Hepatocyte (in vitro differentiated cells): ENCODE measurements around the gene EYS. TPM values are rescaled to one million over a fixed set of nuclear protein-coding genes. Genes with fewer than 3 reads are reported as not detected.

Experiments
- DNase-seq: peaks from one replicate; pipeline ENCODE4 v3.0.0-alpha.2; 2016; ENCODE audit warnings: low spot score
- H2AFZ ChIP-seq: fragments of 200-600 bp; sonication (generic); 2 replicates; pipeline ENCODE4 v1.6.0; 2016; ENCODE audit warnings: antibody characterized with exemption, mild to moderate bottlenecking
- H3K27ac ChIP-seq: fragments of 200-600 bp; sonication (generic); 2 replicates; pipeline ENCODE4 v1.5.1; 2016; ENCODE audit warnings: mild to moderate bottlenecking
- H3K27me3 ChIP-seq: fragments of 200-600 bp; sonication (generic); 2 replicates; pipeline ENCODE4 v1.6.1; 2016
- H3K36me3 ChIP-seq: fragments of 200-600 bp; sonication (generic); replicated peaks from 2 replicates; pipeline ENCODE4 v1.5.1; 2016; ENCODE audit warnings: low read depth; ENCODE audit not compliant: insufficient read depth
- H3K4me1 ChIP-seq: fragments of 200-600 bp; sonication (generic); 2 replicates; pipeline ENCODE4 v1.5.1; 2016; ENCODE audit warnings: mild to moderate bottlenecking, moderate library complexity; ENCODE audit not compliant: insufficient read depth
- H3K4me2 ChIP-seq: fragments of 200-600 bp; sonication (generic); 2 replicates; pipeline ENCODE4 v1.6.0; 2016
- H3K4me3 ChIP-seq: fragments of 200-600 bp; sonication (generic); 2 replicates; pipeline ENCODE4 v1.5.1; 2016; ENCODE audit warnings: mild to moderate bottlenecking
- H3K79me2 ChIP-seq: fragments of 200-600 bp; sonication (generic); 2 replicates; pipeline ENCODE4 v1.6.0; 2017; ENCODE audit warnings: mild to moderate bottlenecking
- H3K9me2 ChIP-seq: fragments of 200-600 bp; sonication (generic); replicated peaks from 2 replicates; pipeline ENCODE4 v1.6.0; 2017; ENCODE audit warnings: mild to moderate bottlenecking; ENCODE audit not compliant: insufficient read depth
- H3K9me3 ChIP-seq: fragments of 200-600 bp; sonication (generic); 2 replicates; pipeline ENCODE4 v1.5.1; 2016; ENCODE audit warnings: low read depth, mild to moderate bottlenecking
- H4K20me1 ChIP-seq: fragments of 200-600 bp; sonication (generic); 2 replicates; pipeline ENCODE4 v1.6.0; 2016; ENCODE audit warnings: mild to moderate bottlenecking; ENCODE audit not compliant: insufficient read depth, poor library complexity, severe bottlenecking
- EZH2 ChIP-seq: fragments of 200-600 bp; sonication (generic); IDR thresholded peaks from 2 replicates; pipeline ENCODE4 v1.6.1; 2016; ENCODE audit warnings: antibody characterized with exemption, mild to moderate bottlenecking, borderline replicate concordance
- EZH2phosphoT487 ChIP-seq: fragments of 200-600 bp; sonication (generic); IDR thresholded peaks from one replicate; pipeline ENCODE4 v1.6.1; 2018; ENCODE audit warnings: antibody characterized with exemption, mild to moderate bottlenecking, low read depth, moderate library complexity; ENCODE audit not compliant: unreplicated experiment, severe bottlenecking
- WGBS: methylation state at CpG from one replicate; pipeline ENCODE4 v1.1.6; 2016; ENCODE audit warnings: low lambda C conversion rate; ENCODE audit errors: missing lambda C conversion rate; 5-methylcytosine and 5-hydroxymethylcytosine counted together
- polyA plus RNA-seq: library from polyadenylated mRNA; unstranded; fragments of >200 nt; fragmentation: Nextera tagmentation; extraction: Ambion mirVana; gene quantifications from 2 replicates; pipeline ENCODE4 v1.2.1, GENCODE V29; 2016
- total RNA-seq: library from RNA; depleted of rRNA; stranded (reverse); fragments of >200 nt; gene quantifications from 2 replicates; pipeline ENCODE4 v1.2.3, GENCODE V29; 2014
- TF ChIP-seq, protein P1 (sequence below): fragments of 200-600 bp; sonication (generic); IDR thresholded peaks from 2 replicates; pipeline ENCODE4 v1.5.1; 2016; ENCODE audit warnings: antibody characterized with exemption, mild to moderate bottlenecking; ENCODE audit not compliant: poor library complexity

Gene EYS
- total and polyA plus RNA-seq, 2 experiments from 2014 or later = 0.57 to 0.68 TPM

- WGBS = 81% methylated on average over 1 of the region's 1 CpG
- no peak overlapping the region for H2AFZ ChIP-seq
- H3K4me2 ChIP-seq = no peak overlapping the region
- no peak overlapping the region for H3K4me3 ChIP-seq
- H3K27ac ChIP-seq = no peak overlapping the region
- no peak for DNase-seq
- no peaks in the 10 kb centered on the region for H3K79me2 ChIP-seq
- H3K9me2 ChIP-seq = no peaks in the 10 kb centered on the region
- no peaks in the 10 kb centered on the region for H3K9me3 ChIP-seq
- H3K36me3 ChIP-seq = no peaks in the 10 kb centered on the region
- no peaks in the 10 kb centered on the region for H3K4me1 ChIP-seq
- TF ChIP-seq, protein P1, sequence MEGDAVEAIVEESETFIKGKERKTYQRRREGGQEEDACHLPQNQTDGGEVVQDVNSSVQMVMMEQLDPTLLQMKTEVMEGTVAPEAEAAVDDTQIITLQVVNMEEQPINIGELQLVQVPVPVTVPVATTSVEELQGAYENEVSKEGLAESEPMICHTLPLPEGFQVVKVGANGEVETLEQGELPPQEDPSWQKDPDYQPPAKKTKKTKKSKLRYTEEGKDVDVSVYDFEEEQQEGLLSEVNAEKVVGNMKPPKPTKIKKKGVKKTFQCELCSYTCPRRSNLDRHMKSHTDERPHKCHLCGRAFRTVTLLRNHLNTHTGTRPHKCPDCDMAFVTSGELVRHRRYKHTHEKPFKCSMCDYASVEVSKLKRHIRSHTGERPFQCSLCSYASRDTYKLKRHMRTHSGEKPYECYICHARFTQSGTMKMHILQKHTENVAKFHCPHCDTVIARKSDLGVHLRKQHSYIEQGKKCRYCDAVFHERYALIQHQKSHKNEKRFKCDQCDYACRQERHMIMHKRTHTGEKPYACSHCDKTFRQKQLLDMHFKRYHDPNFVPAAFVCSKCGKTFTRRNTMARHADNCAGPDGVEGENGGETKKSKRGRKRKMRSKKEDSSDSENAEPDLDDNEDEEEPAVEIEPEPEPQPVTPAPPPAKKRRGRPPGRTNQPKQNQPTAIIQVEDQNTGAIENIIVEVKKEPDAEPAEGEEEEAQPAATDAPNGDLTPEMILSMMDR = no peak
- TF ChIP-seq EZH2phosphoT487 (no peak), EZH2 (no peak)
- no peaks in the 10 kb centered on the region for H4K20me1 ChIP-seq
- H3K27me3 ChIP-seq = no peaks in the 10 kb centered on the region
Observed at GRCh38 chr6:63997734-63998133, 1709.3 kb downstream of the EYS start.

- Histone ChIP-seq H3K9me3 (no peaks in the 10 kb centered on the region), H3K4me3 (no peak overlapping the region), H4K20me1 (no peaks in the 10 kb centered on the region), H3K9me2 (no peaks in the 10 kb centered on the region), H3K27ac (no peak overlapping the region), H3K79me2 (no peaks in the 10 kb centered on the region), H3K4me2 (no peak overlapping the region), H3K27me3 (no peaks in the 10 kb centered on the region), H3K4me1 (no peaks in the 10 kb centered on the region), H3K36me3 (no peaks in the 10 kb centered on the region), H2AFZ (no peak overlapping the region)
- WGBS = 92% methylated on average over 4 of the region's 4 CpGs
- TF ChIP-seq EZH2phosphoT487 (no peak), EZH2 (no peak)
- TF ChIP-seq, protein P1 = no peak
- no peak for DNase-seq
Observed at GRCh38 chr6:63997221-63997620, 1709.8 kb downstream of the EYS start.

GRCh38 chr6:63985223-63985622, 1721.8 kb downstream of the EYS start:
- no peak for TF ChIP-seq EZH2phosphoT487
- no peak for TF ChIP-seq EZH2
- TF ChIP-seq, protein P1 = no peak
- Histone ChIP-seq H3K9me3 (no peaks in the 10 kb centered on the region), H3K9me2 (no peaks in the 10 kb centered on the region), H4K20me1 (no peaks in the 10 kb centered on the region), H3K4me2 (no peak overlapping the region), H3K4me1 (no peaks in the 10 kb centered on the region), H3K27ac (no peak overlapping the region), H3K4me3 (no peak overlapping the region), H3K79me2 (no peaks in the 10 kb centered on the region), H2AFZ (no peak overlapping the region), H3K27me3 (no peaks in the 10 kb centered on the region), H3K36me3 (no peaks in the 10 kb centered on the region)
- no peak for DNase-seq
- WGBS = 98% methylated on average over 3 of the region's 3 CpGs

DNA sequence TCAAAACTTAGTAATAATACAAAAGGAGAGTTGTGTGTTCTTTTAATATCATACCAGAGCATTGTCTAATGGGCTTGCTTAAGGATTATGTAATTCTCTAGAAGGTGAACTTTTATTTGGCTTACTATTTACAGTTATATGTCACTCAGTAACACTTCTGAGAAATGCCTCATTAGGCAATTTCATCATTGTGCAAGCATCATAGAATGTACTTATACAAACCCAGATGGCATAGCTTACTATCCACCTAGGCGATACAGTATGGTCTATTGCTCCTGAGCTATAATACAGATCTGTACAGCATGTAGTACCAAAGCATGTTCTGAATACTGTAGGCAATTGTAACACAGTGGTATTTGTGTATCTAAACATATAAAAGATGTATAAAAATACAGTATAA, 1731.3 kb downstream of the EYS start:
- Histone ChIP-seq H3K36me3 (no peaks in the 10 kb centered on the region), H3K4me3 (no peak overlapping the region), H2AFZ (no peak overlapping the region), H3K9me3 (no peaks in the 10 kb centered on the region), H3K4me1 (no peaks in the 10 kb centered on the region), H3K27me3 (no peaks in the 10 kb centered on the region), H3K9me2 (no peaks in the 10 kb centered on the region), H4K20me1 (no peaks in the 10 kb centered on the region), H3K27ac (no peak overlapping the region), H3K79me2 (no peaks in the 10 kb centered on the region), H3K4me2 (no peak overlapping the region)
- 54% methylated on average over 1 of the region's 1 CpG for WGBS
- peak; percentile 5 for DNase-seq
- no peak for TF ChIP-seq EZH2phosphoT487
- TF ChIP-seq EZH2 = no peak
- TF ChIP-seq, protein P1 = no peak
